PC-9 (cell line): Measurements from ENCODE around the gene IP6K1. TPM values are rescaled to one million over a fixed set of nuclear protein-coding genes. Genes with fewer than 3 reads are reported as not detected.
A peak's percentile ranks its signal among the peaks of the same experiment; 100 is the strongest.

Experiments used
- BruUV-seq: library from RNA; stranded (reverse); fragments of 400-500 nt; replicated peaks from 2 replicates; lab custom pipeline; 2021; lab: Mats Ljungman, UMichigan
- CTCF ChIA-PET: fragments of 300-600 bp; sonication (Branson Sonifier 250); formaldehyde crosslinking; loops from one replicate; lab custom pipeline; 2022; ENCODE audit warnings: antibody characterized with exemption; lab: Charles Lee
- POLR2A ChIA-PET: fragments of 300-600 bp; sonication (Branson Sonifier 250); formaldehyde crosslinking; loops from one replicate; lab custom pipeline; 2022; ENCODE audit warnings: antibody characterized with exemption; ENCODE audit not compliant: unreplicated experiment; lab: Charles Lee
- DNase-seq, 2 experiments: peaks; one replicate each; pipeline versions ENCODE4 v3.0.0 to v3.0.0-alpha.2; 2015 to 2022; ENCODE audit warnings: mixed read lengths in 1 of 2
- H2AFZ ChIP-seq: fragments of 200-600 bp; sonication (generic); 2 replicates; pipeline ENCODE4 v1.8.1; 2017; ENCODE audit warnings: antibody characterized with exemption
- H3F3A ChIP-seq: fragments of 200-600 bp; sonication (generic); 2 replicates; pipeline ENCODE4 v1.8.1; 2017; ENCODE audit warnings: antibody characterized with exemption, mild to moderate bottlenecking, low read depth; ENCODE audit not compliant: insufficient read depth
- H3K27ac ChIP-seq: fragments of 200-600 bp; sonication (generic); 2 replicates; pipeline ENCODE4 v1.6.1; 2016; ENCODE audit warnings: mixed run types
- H3K27me3 ChIP-seq: fragments of 200-600 bp; sonication (generic); 2 replicates; pipeline ENCODE4 v1.6.1; 2016; ENCODE audit warnings: low read depth, mixed run types; ENCODE audit not compliant: insufficient read depth
- H3K36me3 ChIP-seq: fragments of 200-600 bp; sonication (generic); 2 replicates; pipeline ENCODE4 v1.6.1; 2016; ENCODE audit warnings: low read depth, mixed run types
- H3K4me1 ChIP-seq: fragments of 200-600 bp; sonication (generic); replicated peaks from 2 replicates; pipeline ENCODE4 v1.6.1; 2016; ENCODE audit warnings: mixed run types; ENCODE audit not compliant: insufficient read depth
- H3K4me2 ChIP-seq: fragments of 200-600 bp; sonication (generic); 2 replicates; pipeline ENCODE4 v1.6.1; 2017; ENCODE audit warnings: mixed run types
- H3K4me3 ChIP-seq: fragments of 200-600 bp; sonication (generic); 2 replicates; pipeline ENCODE4 v1.6.1; 2016; ENCODE audit warnings: mixed run types
- H3K79me2 ChIP-seq: fragments of 200-600 bp; sonication (generic); 2 replicates; pipeline ENCODE4 v1.6.1; 2017; ENCODE audit warnings: low read depth, mixed run types
- H3K9me2 ChIP-seq: fragments of 200-600 bp; sonication (generic); 2 replicates; pipeline ENCODE4 v1.8.1; 2017; ENCODE audit warnings: mild to moderate bottlenecking; ENCODE audit not compliant: insufficient read depth
- H3K9me3 ChIP-seq: fragments of 200-600 bp; sonication (generic); 2 replicates; pipeline ENCODE4 v1.8.1; 2016; ENCODE audit warnings: low read depth; ENCODE audit not compliant: insufficient read depth
- H4K20me1 ChIP-seq: fragments of 200-600 bp; sonication (generic); 2 replicates; pipeline ENCODE4 v1.8.1; 2017; ENCODE audit not compliant: insufficient read depth
- CTCF ChIP-seq: fragments of 200-600 bp; sonication (generic); conservative IDR thresholded peaks from 2 replicates; pipeline ENCODE4 v1.6.1; 2017; ENCODE audit warnings: mixed run types, antibody characterized with exemption, mild to moderate bottlenecking, moderate library complexity
- EZH2 ChIP-seq: fragments of 200-600 bp; sonication (generic); IDR thresholded peaks from 2 replicates; pipeline ENCODE4 v1.8.0; 2017; ENCODE audit warnings: antibody characterized with exemption, low read depth
- intact Hi-C: fragments of 100-400 bp; cut with micrococcal nuclease; formaldehyde crosslinking; loops from one replicate; pipeline ENCODE4 v1.10.0; 2022; ENCODE audit not compliant: unreplicated experiment
- total RNA-seq: library from RNA; stranded (reverse); gene quantifications from 2 replicates; pipeline ENCODE4 v1.2.3, GENCODE V29; 2021

The IP6K1 gene
- total RNA-seq, 1 experiment from 2014 or later: 32.9 TPM

- Histone ChIP-seq H3F3A (no peaks in the 10 kb centered on the region), H3K4me2 (no peak overlapping the region), H3K9me2 (no peaks in the 10 kb centered on the region), H4K20me1 (no peaks in the 10 kb centered on the region), H3K79me2 (no peaks in the 10 kb centered on the region), H3K4me3 (no peak overlapping the region), H3K9me3 (no peaks in the 10 kb centered on the region), H2AFZ (no peak overlapping the region), H3K27me3 (no peaks in the 10 kb centered on the region), H3K27ac (no peak overlapping the region), H3K36me3 (no peaks in the 10 kb centered on the region), H3K4me1 (no peaks in the 10 kb centered on the region)
- TF ChIP-seq CTCF: no peak
- TF ChIP-seq EZH2: no peak
- ChIA-PET POLR2A (no interaction called here), CTCF (no interaction called here)
- no TSS peak for BruUV-seq
- intact Hi-C loops: loop anchor here (1.0 to 10.0 kb wide), 3 partner anchors 137 to 482 kb away; no protein-coding TSS in a partner anchor
- no peak for DNase-seq
Measured at GRCh38 chr3:49702672-49703071, 83.7 kb downstream of the IP6K1 start.

GRCh38 chr3:49701388-49702077 is 84.8 kb downstream of the IP6K1 start:
- BruUV-seq: TSS peak; percentile 16
- intact Hi-C loops: loop anchor here (5.0 to 10.0 kb wide), 2 partner anchors 206 to 483 kb away; no protein-coding TSS in a partner anchor

More at GRCh38 chr3:49701388-49702077, 84.8 kb downstream of the IP6K1 start:
- DNase-seq: peak in 1 of 2 experiments; percentile 23
- CTCF ChIA-PET: interaction anchor here (1.5 kb wide), 1 partner anchor 137 kb away, joined by 5 read pairs; no protein-coding TSS in a partner anchor
- no peak overlapping the region for H3K4me3 ChIP-seq
- H4K20me1 ChIP-seq: no peaks in the 10 kb centered on the region
- H3K27me3 ChIP-seq: no peaks in the 10 kb centered on the region
- no peak overlapping the region for H3K27ac ChIP-seq
- H2AFZ ChIP-seq: no peak overlapping the region
- H3K36me3 ChIP-seq: no peaks in the 10 kb centered on the region
- no peaks in the 10 kb centered on the region for H3K9me2 ChIP-seq
- H3K9me3 ChIP-seq: no peaks in the 10 kb centered on the region
- POLR2A ChIA-PET: no interaction called here
- no peaks in the 10 kb centered on the region for H3K79me2 ChIP-seq
- H3K4me1 ChIP-seq: no peaks in the 10 kb centered on the region
- H3K4me2 ChIP-seq: no peak overlapping the region
- TF ChIP-seq CTCF (peak; percentile 52), EZH2 (no peak)
- H3F3A ChIP-seq: no peaks in the 10 kb centered on the region
